IPS-15b (cell line): ENCODE results near the gene MTSS2.

ENCODE experiments used
- H3K27me3 ChIP-seq: one replicate; pipeline ENCODE4 v1.6.1; 2013; ENCODE audit warnings: low read length; ENCODE audit not compliant: control insufficient read depth, insufficient read depth
- H3K36me3 ChIP-seq: one replicate; pipeline ENCODE4 v1.6.1; 2013; ENCODE audit warnings: low read length; ENCODE audit not compliant: control insufficient read depth, insufficient read depth
- H3K4me1 ChIP-seq: one replicate; pipeline ENCODE4 v1.6.1; 2013; ENCODE audit warnings: mild to moderate bottlenecking, low read length; ENCODE audit not compliant: control insufficient read depth, insufficient read depth
- H3K4me3 ChIP-seq: one replicate; pipeline ENCODE4 v1.5.1; 2013; ENCODE audit warnings: low read depth, low read length
- H3K9ac ChIP-seq: one replicate; pipeline ENCODE4 v1.6.1; 2013; ENCODE audit warnings: low read depth, mild to moderate bottlenecking, low read length
- H3K9me3 ChIP-seq: one replicate; pipeline ENCODE4 v1.6.1; 2013; ENCODE audit warnings: mild to moderate bottlenecking, low read length; ENCODE audit not compliant: control insufficient read depth, insufficient read depth

MTSS2 gene

GRCh38 chr16:70665806-70666735, 19.8 kb downstream of the MTSS2 start:
- H3K4me1 ChIP-seq: no peaks in the 10 kb centered on the region

GRCh38 chr16:70665113-70665694, 20.6 kb downstream of the MTSS2 start:
- H3K9ac ChIP-seq: no peak overlapping the region
- H3K4me1 ChIP-seq: no peaks in the 10 kb centered on the region
- no peaks in the 10 kb centered on the region for H3K27me3 ChIP-seq
- peaks cover 18% of the 10 kb centered on the region for H3K36me3 ChIP-seq
- no peak overlapping the region for H3K4me3 ChIP-seq
- H3K9me3 ChIP-seq: no peaks in the 10 kb centered on the region

More at GRCh38 chr16:70665806-70666735, 19.8 kb downstream of the MTSS2 start:
- Histone ChIP-seq H3K9me3 (no peaks in the 10 kb centered on the region), H3K27me3 (no peaks in the 10 kb centered on the region), H3K4me3 (no peak overlapping the region), H3K36me3 (peaks cover 18% of the 10 kb centered on the region), H3K9ac (no peak overlapping the region)

- no peak overlapping the region for H3K4me3 ChIP-seq
- H3K36me3 ChIP-seq: peaks cover 18% of the 10 kb centered on the region
- H3K27me3 ChIP-seq: no peaks in the 10 kb centered on the region
- H3K9me3 ChIP-seq: no peaks in the 10 kb centered on the region
- no peaks in the 10 kb centered on the region for H3K4me1 ChIP-seq
- no peak overlapping the region for H3K9ac ChIP-seq
Measured at GRCh38 chr16:70664325-70665112, 21.3 kb downstream of the MTSS2 start.

DNA sequence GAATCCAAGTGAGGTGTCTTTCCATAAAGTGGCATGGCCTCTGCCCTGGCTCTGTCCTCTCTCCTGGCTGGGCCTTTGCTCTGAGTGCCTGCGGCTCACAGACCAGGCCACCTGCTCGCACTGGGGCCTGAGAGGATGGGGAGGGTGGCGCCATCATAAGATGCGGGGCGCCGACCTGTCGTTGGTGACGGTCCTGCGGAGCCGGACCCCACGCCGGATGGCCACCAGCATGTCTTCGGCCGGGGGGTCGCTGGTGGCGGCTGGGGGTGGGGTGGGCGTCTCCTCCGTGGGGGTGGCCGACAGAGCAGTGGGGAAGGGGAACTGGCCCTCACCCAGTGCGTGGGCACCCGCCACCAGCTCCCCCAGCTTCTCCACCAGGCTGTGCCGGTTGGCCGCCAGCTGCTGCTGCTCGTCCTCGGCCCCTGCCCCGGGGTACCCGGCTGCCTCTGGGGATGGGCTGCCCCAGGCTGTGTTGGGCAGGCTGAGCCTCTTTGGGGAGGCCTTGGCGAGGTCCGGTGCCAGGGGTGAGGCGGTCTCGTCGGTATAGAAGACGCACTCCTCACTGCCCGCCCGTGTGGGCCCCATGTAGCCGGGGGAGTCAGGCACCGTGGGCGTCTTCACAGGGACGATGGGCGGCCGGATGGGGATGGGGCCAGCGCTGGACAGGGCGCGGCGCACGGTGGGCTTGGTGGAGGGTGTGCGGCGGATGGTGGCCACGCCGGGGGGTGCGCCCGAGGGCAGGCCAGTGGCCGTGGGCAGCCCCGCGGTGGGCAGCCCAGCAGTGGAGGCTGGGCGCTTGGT, 22.1 kb downstream of the MTSS2 start:
- Histone ChIP-seq H3K9ac (no peak overlapping the region), H3K27me3 (no peaks in the 10 kb centered on the region), H3K4me1 (no peaks in the 10 kb centered on the region), H3K9me3 (no peaks in the 10 kb centered on the region), H3K4me3 (no peak overlapping the region), H3K36me3 (peaks cover 18% of the 10 kb centered on the region)

DNA sequence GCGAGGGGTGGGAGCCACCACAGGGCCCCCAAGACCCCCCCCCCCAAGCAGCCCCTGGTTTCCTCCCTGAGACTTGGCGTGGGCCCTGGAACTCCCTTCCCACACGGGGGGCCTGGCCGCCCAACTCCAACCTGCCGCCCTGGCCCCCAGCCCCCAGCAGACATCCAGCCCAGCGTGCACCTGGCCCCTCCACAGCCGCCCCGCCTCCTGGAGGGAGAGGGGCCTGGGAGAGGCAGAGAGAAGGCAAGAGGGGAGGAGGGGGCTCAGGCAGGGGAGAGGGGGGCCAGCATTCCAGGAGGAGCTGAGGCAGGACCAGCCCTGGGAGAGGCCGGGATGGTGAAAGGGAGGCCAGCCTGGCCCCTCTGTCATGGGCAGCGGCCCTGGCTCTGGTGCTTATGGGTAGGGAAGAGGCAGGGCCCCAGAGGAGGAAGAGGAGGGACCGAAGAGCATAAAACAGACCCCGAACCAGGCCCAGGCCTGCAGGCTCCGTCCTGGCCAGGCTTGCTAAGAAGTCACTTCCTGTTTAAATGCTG, 22.8 kb downstream of the MTSS2 start:
- H3K27me3 ChIP-seq: no peaks in the 10 kb centered on the region
- no peaks in the 10 kb centered on the region for H3K4me1 ChIP-seq
- H3K4me3 ChIP-seq: no peak overlapping the region
- peaks cover 18% of the 10 kb centered on the region for H3K36me3 ChIP-seq
- no peak overlapping the region for H3K9ac ChIP-seq
- H3K9me3 ChIP-seq: no peaks in the 10 kb centered on the region

- Histone ChIP-seq H3K36me3 (peaks cover 18% of the 10 kb centered on the region), H3K27me3 (no peaks in the 10 kb centered on the region), H3K4me1 (no peaks in the 10 kb centered on the region), H3K4me3 (no peak overlapping the region), H3K9me3 (no peaks in the 10 kb centered on the region), H3K9ac (no peak overlapping the region)
Measured at GRCh38 chr16:70661918-70662641, 23.8 kb downstream of the MTSS2 start.

- Histone ChIP-seq H3K9me3 (no peaks in the 10 kb centered on the region), H3K4me1 (no peaks in the 10 kb centered on the region), H3K27me3 (no peaks in the 10 kb centered on the region), H3K4me3 (no peak overlapping the region), H3K36me3 (peaks cover 19% of the 10 kb centered on the region), H3K9ac (no peak overlapping the region)
Measured at GRCh38 chr16:70661534-70661917, 24.3 kb downstream of the MTSS2 start.

GRCh38 chr16:70660672-70661350, 25.0 kb downstream of the MTSS2 start:
- Histone ChIP-seq H3K27me3 (no peaks in the 10 kb centered on the region), H3K36me3 (peaks cover 23% of the 10 kb centered on the region), H3K4me3 (no peak overlapping the region), H3K4me1 (no peaks in the 10 kb centered on the region), H3K9me3 (no peaks in the 10 kb centered on the region), H3K9ac (no peak overlapping the region)

DNA sequence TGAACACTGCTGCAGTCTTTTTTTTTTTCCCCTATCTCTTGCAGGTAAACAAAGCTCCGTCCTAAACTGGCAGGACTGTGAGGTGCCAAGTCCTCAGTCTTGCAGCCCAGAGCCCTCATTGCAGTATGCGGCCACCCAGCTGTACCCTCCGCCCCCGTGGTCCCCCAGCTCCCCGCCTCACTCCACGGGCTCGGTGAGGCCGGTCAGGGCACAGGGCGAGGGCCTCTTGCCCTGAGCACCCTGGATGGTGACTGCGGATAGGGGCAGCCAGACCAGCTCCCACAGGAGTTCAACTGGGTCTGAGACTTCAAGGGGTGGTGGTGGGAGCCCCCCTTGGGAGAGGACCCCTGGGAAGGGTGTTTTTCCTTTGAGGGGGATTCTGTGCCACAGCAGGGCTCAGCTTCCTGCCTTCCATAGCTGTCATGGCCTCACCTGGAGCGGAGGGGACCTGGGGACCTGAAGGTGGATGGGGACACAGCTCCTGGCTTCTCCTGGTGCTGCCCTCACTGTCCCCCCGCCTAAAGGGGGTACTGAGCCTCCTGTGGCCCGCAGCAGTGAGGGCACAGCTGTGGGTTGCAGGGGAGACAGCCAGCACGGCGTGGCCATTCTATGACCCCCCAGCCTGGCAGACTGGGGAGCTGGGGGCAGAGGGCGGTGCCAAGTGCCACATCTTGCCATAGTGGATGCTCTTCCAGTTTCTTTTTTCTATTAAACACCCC, 25.7 kb downstream of the MTSS2 start:
- H3K36me3 ChIP-seq: peaks cover 22% of the 10 kb centered on the region
- H3K9me3 ChIP-seq: no peaks in the 10 kb centered on the region
- H3K4me1 ChIP-seq: no peaks in the 10 kb centered on the region
- H3K4me3 ChIP-seq: no peak overlapping the region
- H3K9ac ChIP-seq: no peak overlapping the region
- no peaks in the 10 kb centered on the region for H3K27me3 ChIP-seq

- Histone ChIP-seq H3K9me3 (no peaks in the 10 kb centered on the region), H3K36me3 (peaks cover 17% of the 10 kb centered on the region), H3K9ac (no peak overlapping the region), H3K27me3 (no peaks in the 10 kb centered on the region), H3K4me3 (no peak overlapping the region), H3K4me1 (no peaks in the 10 kb centered on the region)
Measured at GRCh38 chr16:70659546-70659945, 26.3 kb downstream of the MTSS2 start.
